HCT116 (cell line): Measurements from ENCODE around the gene CPNE5. TPM values are rescaled to one million over a fixed set of nuclear protein-coding genes. Genes with fewer than 3 reads are reported as not detected.

ENCODE experiments used
- ATAC-seq: fragments of 200-7000 bp; cut with Tn5 transposase; 2 replicates; pipeline ENCODE4 v1.9.1; 2020; ENCODE audit warnings: mild to moderate bottlenecking, moderate library complexity
- BruUV-seq: library from RNA; stranded (reverse); fragments of 400-500 nt; replicated peaks from 2 replicates; lab custom pipeline; 2021; lab: Mats Ljungman, UMichigan
- CTCF ChIA-PET: fragments of 300-600 bp; sonication (Branson Sonifier 250); formaldehyde crosslinking; loops from one replicate; lab custom pipeline; 2021; ENCODE audit warnings: antibody characterized with exemption; lab: Charles Lee
- POLR2A ChIA-PET: fragments of 300-600, 350-600 bp; sonication (Branson Sonifier 250); formaldehyde crosslinking; loops from one replicate; lab custom pipeline; 2021; ENCODE audit warnings: antibody characterized with exemption; lab: Charles Lee
- RAD21 ChIA-PET, 2 experiments: fragments of 300-600 bp; sonication (Branson Sonifier 250); formaldehyde crosslinking; loops; one replicate each; lab custom pipeline; 2023; ENCODE audit warnings: low total read pairs in 2 of 2; ENCODE audit not compliant: uncharacterized antibody in 2 of 2, unreplicated experiment in 2 of 2, low non-redundant PET in 1 of 2; lab: Charles Lee
- DNase-seq: peaks from one replicate; pipeline ENCODE4 v3.0.0-alpha.2; 2010; ENCODE audit warnings: low read depth, low spot score
- H2AFZ ChIP-seq: fragments of 200-600 bp; shearing (Covaris generic), sonication (generic); 2 replicates; pipeline ENCODE4 v1.6.1; 2017; ENCODE audit warnings: low read depth, mixed run types, mixed read lengths, antibody characterized with exemption, low read length; ENCODE audit not compliant: poor library complexity, severe bottlenecking
- H3K27ac ChIP-seq: 2 replicates; pipeline ENCODE4 v1.5.1; 2012; ENCODE audit warnings: low read depth, low read length
- H3K27me3 ChIP-seq: fragments of 200-600 bp; sonication (generic); 2 replicates; pipeline ENCODE4 v1.6.1; 2016; ENCODE audit warnings: mixed run types, low read length, mixed read lengths; ENCODE audit not compliant: insufficient read depth
- H3K36me3 ChIP-seq, 2 experiments: fragments of 200-500 bp in 1 of 2; fragments of 200-600 bp in 1 of 2; sonication (Bioruptor generic) in 1 of 2; sonication (generic) in 1 of 2; 2 replicates each; pipeline versions ENCODE4 v1.5.1 to v1.6.1; 2014 to 2016; ENCODE audit warnings: low read length in 2 of 2, inconsistent platforms in 1 of 2, mixed read lengths in 1 of 2, mixed run types in 1 of 2; ENCODE audit not compliant: insufficient read depth in 2 of 2, control insufficient read depth in 1 of 2
- H3K4me1 ChIP-seq, 2 experiments: fragments of 200-600 bp in 1 of 2; sonication (generic) in 1 of 2; 2 replicates each; pipeline versions ENCODE4 v1.5.1 to v1.6.1; 2012 to 2017; ENCODE audit warnings: low read length in 2 of 2, inconsistent platforms in 1 of 2, mild to moderate bottlenecking in 1 of 2, mixed read lengths in 1 of 2, mixed run types in 1 of 2, moderate library complexity in 1 of 2; ENCODE audit not compliant: insufficient read depth in 2 of 2, control insufficient read depth in 1 of 2
- H3K4me2 ChIP-seq: fragments of 200-600 bp; sonication (generic); 2 replicates; pipeline ENCODE4 v1.6.1; 2017; ENCODE audit warnings: mixed run types, low read length, mixed read lengths
- H3K4me3 ChIP-seq, 2 experiments: fragments of 200-600 bp in 1 of 2; sonication (generic) in 1 of 2; replicated peaks in 1 of 2; 2 replicates each; pipeline ENCODE4 v1.5.1; 2011 to 2016; ENCODE audit warnings: low read length in 2 of 2, control low read depth in 1 of 2, low read depth in 1 of 2, mild to moderate bottlenecking in 1 of 2, mixed read lengths in 1 of 2, mixed run types in 1 of 2
- H3K79me2 ChIP-seq: fragments of 200-600 bp; sonication (generic); 2 replicates; pipeline ENCODE4 v1.6.1; 2017; ENCODE audit warnings: mild to moderate bottlenecking, mixed run types, low read length, moderate library complexity, mixed read lengths; ENCODE audit not compliant: insufficient read depth
- H3K9ac ChIP-seq: fragments of 200-600 bp; sonication (generic); 2 replicates; pipeline ENCODE4 v1.6.1; 2016; ENCODE audit warnings: low read length, mixed read lengths
- H3K9me2 ChIP-seq: fragments of 200-600 bp; sonication (generic), shearing (Covaris generic); 2 replicates; pipeline ENCODE4 v1.6.1; 2017; ENCODE audit warnings: mixed run types, mild to moderate bottlenecking, moderate library complexity; ENCODE audit not compliant: insufficient read depth
- H3K9me3 ChIP-seq, 2 experiments: fragments of 200-500 bp in 1 of 2; fragments of 200-600 bp in 1 of 2; sonication (Bioruptor generic) in 1 of 2; sonication (generic) in 1 of 2; 2 replicates each; pipeline ENCODE4 v1.6.1; 2014 to 2017; ENCODE audit warnings: low read length in 2 of 2, mixed read lengths in 2 of 2, inconsistent platforms in 1 of 2, low read depth in 1 of 2, mild to moderate bottlenecking in 1 of 2, mixed run types in 1 of 2, moderate library complexity in 1 of 2; ENCODE audit not compliant: control insufficient read depth in 1 of 2, insufficient read depth in 1 of 2
- H4K20me1 ChIP-seq: fragments of 200-600 bp; sonication (generic), shearing (Covaris generic); 2 replicates; pipeline ENCODE4 v1.6.1; 2017; ENCODE audit warnings: mixed run types, mild to moderate bottlenecking, moderate library complexity; ENCODE audit not compliant: insufficient read depth
- CBX3 ChIP-seq: IDR thresholded peaks from 2 replicates; pipeline ENCODE4 v1.6.1; 2012; ENCODE audit warnings: low read depth
- CEBPB ChIP-seq: IDR thresholded peaks from 2 replicates; pipeline ENCODE4 v1.6.1; 2012; ENCODE audit warnings: low read depth
- EGR1 ChIP-seq: IDR thresholded peaks from 2 replicates; pipeline ENCODE4 v1.6.1; 2012; ENCODE audit warnings: low read depth
- EZH2 ChIP-seq: fragments of 200-600 bp; sonication (generic); IDR thresholded peaks from 2 replicates; pipeline ENCODE4 v1.6.1; 2017; ENCODE audit warnings: antibody characterized with exemption, mixed run types
- EZH2phosphoT487 ChIP-seq: fragments of 200-600 bp; IDR thresholded peaks from 2 replicates; pipeline ENCODE4 v1.6.1; 2018; ENCODE audit warnings: antibody characterized with exemption, borderline replicate concordance
- FOSL1 ChIP-seq: IDR thresholded peaks from 2 replicates; pipeline ENCODE4 v1.6.1; 2012; ENCODE audit warnings: low read depth
- JUND ChIP-seq: IDR thresholded peaks from 2 replicates; pipeline ENCODE4 v1.6.1; 2012
- SP1 ChIP-seq: IDR thresholded peaks from 2 replicates; pipeline ENCODE4 v1.6.1; 2012; ENCODE audit warnings: low read depth
- YY1 ChIP-seq: IDR thresholded peaks from 2 replicates; pipeline ENCODE4 v1.6.1; 2011; ENCODE audit warnings: low read length, low read depth, moderate library complexity, mild to moderate bottlenecking; ENCODE audit not compliant: insufficient replicate concordance; ENCODE audit errors: extremely low read depth
- ZNF274 ChIP-seq: fragments of 200-500 bp; sonication (Bioruptor generic); IDR thresholded peaks from 2 replicates; pipeline ENCODE4 v1.6.1; 2014; ENCODE audit warnings: mild to moderate bottlenecking, low read depth, low read length, inconsistent platforms
- intact Hi-C: fragments of 100-400 bp; cut with micrococcal nuclease; formaldehyde crosslinking; loops from 2 replicates; pipeline ENCODE4 v1.10.0; 2022
- total RNA-seq: library from RNA; stranded (reverse); gene quantifications from one replicate; pipeline ENCODE4 v1.2.1, GENCODE V29; 2021; ENCODE audit not compliant: unreplicated experiment
- TF ChIP-seq, protein P1 (sequence below): IDR thresholded peaks from 2 replicates; pipeline ENCODE4 v1.6.1; 2012; ENCODE audit warnings: low read depth
- TF ChIP-seq, protein P2 (sequence below), 3 experiments: fragments of 200-600 bp in 1 of 3; sonication (generic) in 1 of 3; IDR thresholded peaks in 2 of 3; conservative IDR thresholded peaks in 1 of 3; 2 replicates each; pipeline ENCODE4 v1.5.1; 2012 to 2017; ENCODE audit warnings: low read depth in 2 of 3, low read length in 2 of 3, antibody characterized with exemption in 1 of 3, borderline replicate concordance in 1 of 3, control low read depth in 1 of 3, mild to moderate bottlenecking in 1 of 3, mixed read lengths in 1 of 3, mixed run types in 1 of 3, moderate library complexity in 1 of 3; ENCODE audit not compliant: insufficient read depth in 1 of 3
- TF ChIP-seq, protein P3 (sequence below): IDR thresholded peaks from 2 replicates; pipeline ENCODE4 v1.6.1; 2012
- TF ChIP-seq, protein P4 (sequence below): IDR thresholded peaks from 2 replicates; pipeline ENCODE4 v1.6.1; 2011; ENCODE audit warnings: mild to moderate bottlenecking, low read length, moderate library complexity; ENCODE audit not compliant: insufficient replicate concordance; ENCODE audit errors: extremely low read depth
- TF ChIP-seq, protein P5 (sequence below): IDR thresholded peaks from 2 replicates; pipeline ENCODE4 v1.6.1; 2012

Gene CPNE5
- total RNA-seq, 1 experiment from 2014 or later: not detected

DNA sequence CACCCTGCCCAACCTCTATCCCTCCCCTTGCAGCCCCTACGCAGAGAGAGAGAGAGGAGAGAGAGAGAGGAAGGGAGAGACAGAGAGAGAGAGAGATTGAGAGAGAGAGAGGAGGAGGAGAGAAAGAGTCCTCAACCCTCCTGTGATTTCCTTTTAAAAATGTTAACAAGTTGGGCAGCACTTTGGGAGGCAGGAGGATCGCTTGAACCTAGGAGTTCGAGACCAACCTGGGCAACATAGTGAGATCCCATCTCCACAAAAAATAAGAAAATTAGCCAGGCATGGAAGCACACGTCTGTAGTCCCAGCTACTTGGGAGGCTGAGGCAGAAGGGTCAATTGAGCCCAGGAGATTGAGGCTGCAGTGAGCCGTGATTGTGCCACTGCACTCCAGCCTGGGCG, 30.1 kb downstream of the CPNE5 start (continued):
- TF ChIP-seq, protein P1, sequence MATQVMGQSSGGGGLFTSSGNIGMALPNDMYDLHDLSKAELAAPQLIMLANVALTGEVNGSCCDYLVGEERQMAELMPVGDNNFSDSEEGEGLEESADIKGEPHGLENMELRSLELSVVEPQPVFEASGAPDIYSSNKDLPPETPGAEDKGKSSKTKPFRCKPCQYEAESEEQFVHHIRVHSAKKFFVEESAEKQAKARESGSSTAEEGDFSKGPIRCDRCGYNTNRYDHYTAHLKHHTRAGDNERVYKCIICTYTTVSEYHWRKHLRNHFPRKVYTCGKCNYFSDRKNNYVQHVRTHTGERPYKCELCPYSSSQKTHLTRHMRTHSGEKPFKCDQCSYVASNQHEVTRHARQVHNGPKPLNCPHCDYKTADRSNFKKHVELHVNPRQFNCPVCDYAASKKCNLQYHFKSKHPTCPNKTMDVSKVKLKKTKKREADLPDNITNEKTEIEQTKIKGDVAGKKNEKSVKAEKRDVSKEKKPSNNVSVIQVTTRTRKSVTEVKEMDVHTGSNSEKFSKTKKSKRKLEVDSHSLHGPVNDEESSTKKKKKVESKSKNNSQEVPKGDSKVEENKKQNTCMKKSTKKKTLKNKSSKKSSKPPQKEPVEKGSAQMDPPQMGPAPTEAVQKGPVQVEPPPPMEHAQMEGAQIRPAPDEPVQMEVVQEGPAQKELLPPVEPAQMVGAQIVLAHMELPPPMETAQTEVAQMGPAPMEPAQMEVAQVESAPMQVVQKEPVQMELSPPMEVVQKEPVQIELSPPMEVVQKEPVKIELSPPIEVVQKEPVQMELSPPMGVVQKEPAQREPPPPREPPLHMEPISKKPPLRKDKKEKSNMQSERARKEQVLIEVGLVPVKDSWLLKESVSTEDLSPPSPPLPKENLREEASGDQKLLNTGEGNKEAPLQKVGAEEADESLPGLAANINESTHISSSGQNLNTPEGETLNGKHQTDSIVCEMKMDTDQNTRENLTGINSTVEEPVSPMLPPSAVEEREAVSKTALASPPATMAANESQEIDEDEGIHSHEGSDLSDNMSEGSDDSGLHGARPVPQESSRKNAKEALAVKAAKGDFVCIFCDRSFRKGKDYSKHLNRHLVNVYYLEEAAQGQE: no peak
- TF ChIP-seq JUND (no peak), EZH2phosphoT487 (no peak), SP1 (no peak)
- TF ChIP-seq, protein P2, sequence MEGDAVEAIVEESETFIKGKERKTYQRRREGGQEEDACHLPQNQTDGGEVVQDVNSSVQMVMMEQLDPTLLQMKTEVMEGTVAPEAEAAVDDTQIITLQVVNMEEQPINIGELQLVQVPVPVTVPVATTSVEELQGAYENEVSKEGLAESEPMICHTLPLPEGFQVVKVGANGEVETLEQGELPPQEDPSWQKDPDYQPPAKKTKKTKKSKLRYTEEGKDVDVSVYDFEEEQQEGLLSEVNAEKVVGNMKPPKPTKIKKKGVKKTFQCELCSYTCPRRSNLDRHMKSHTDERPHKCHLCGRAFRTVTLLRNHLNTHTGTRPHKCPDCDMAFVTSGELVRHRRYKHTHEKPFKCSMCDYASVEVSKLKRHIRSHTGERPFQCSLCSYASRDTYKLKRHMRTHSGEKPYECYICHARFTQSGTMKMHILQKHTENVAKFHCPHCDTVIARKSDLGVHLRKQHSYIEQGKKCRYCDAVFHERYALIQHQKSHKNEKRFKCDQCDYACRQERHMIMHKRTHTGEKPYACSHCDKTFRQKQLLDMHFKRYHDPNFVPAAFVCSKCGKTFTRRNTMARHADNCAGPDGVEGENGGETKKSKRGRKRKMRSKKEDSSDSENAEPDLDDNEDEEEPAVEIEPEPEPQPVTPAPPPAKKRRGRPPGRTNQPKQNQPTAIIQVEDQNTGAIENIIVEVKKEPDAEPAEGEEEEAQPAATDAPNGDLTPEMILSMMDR (IDR thresholded peaks at IDR 0.05 in 2 of 3, conservative IDR thresholded peaks at IDR 0.05 in 1 of 3; ENCODE audit: borderline replicate concordance in 1 of 3, insufficient read depth in 1 of 3, low read depth in 2 of 3, low read length in 2 of 3): no peak
- TF ChIP-seq, protein P3, sequence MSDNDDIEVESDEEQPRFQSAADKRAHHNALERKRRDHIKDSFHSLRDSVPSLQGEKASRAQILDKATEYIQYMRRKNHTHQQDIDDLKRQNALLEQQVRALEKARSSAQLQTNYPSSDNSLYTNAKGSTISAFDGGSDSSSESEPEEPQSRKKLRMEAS: no peak

DNA sequence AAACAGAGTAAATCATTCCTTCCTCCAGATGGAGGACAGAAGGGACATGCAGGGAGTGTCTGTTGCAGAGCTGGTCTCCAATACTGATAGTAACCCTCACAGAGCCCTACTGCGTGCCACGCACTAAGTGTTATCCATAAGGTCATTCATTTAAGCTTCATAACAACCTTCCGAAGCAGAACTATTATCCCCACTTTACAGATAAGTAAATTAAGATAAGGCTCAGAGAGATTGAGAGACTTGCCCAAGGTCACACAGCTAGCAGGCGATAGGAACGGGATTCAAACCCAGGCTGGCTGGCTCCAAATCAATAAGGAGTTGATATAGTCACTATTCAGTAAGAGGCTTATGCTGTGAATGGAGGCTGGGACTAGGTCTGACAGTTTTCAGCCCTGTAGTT, 30.6 kb downstream of the CPNE5 start:
- no peak for ATAC-seq
- POLR2A ChIA-PET: no interaction called here
- H3K4me3 ChIP-seq: no peak overlapping the region
- TF ChIP-seq EGR1 (no peak), EZH2phosphoT487 (no peak), CBX3 (no peak), EZH2 (no peak), YY1 (no peak), CEBPB (no peak), ZNF274 (no peak), FOSL1 (no peak)
- TF ChIP-seq, protein P4, sequence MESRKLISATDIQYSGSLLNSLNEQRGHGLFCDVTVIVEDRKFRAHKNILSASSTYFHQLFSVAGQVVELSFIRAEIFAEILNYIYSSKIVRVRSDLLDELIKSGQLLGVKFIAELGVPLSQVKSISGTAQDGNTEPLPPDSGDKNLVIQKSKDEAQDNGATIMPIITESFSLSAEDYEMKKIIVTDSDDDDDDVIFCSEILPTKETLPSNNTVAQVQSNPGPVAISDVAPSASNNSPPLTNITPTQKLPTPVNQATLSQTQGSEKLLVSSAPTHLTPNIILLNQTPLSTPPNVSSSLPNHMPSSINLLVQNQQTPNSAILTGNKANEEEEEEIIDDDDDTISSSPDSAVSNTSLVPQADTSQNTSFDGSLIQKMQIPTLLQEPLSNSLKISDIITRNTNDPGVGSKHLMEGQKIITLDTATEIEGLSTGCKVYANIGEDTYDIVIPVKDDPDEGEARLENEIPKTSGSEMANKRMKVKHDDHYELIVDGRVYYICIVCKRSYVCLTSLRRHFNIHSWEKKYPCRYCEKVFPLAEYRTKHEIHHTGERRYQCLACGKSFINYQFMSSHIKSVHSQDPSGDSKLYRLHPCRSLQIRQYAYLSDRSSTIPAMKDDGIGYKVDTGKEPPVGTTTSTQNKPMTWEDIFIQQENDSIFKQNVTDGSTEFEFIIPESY: no peak
- TF ChIP-seq, protein P5, sequence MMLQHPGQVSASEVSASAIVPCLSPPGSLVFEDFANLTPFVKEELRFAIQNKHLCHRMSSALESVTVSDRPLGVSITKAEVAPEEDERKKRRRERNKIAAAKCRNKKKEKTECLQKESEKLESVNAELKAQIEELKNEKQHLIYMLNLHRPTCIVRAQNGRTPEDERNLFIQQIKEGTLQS: no peak

More for the DNA sequence above, 30.6 kb downstream of the CPNE5 start:
- Histone ChIP-seq H3K9ac (no peak overlapping the region), H3K9me3 (no peaks in the 10 kb centered on the region), H3K27ac (no peak overlapping the region), H3K79me2 (no peaks in the 10 kb centered on the region), H4K20me1 (no peaks in the 10 kb centered on the region), H3K27me3 (peaks cover 10% of the 10 kb centered on the region; the same call in 1 of the 2 replicates), H3K36me3 (no peaks in the 10 kb centered on the region), H2AFZ (no peak overlapping the region), H3K9me2 (no peaks in the 10 kb centered on the region), H3K4me2 (no peak overlapping the region), H3K4me1 (no peaks in the 10 kb centered on the region)
- no peak for DNase-seq
- ChIA-PET CTCF (no interaction called here), RAD21 (no interaction called here)
- intact Hi-C loops: no loop called here
- BruUV-seq: no TSS peak
